NCI-H2227 treated with DMSO at 0.1 percent for 48 hours (cell line): ENCODE results near the gene XRRA1.
"Not testable (repeated sequence)": the region's sequence is repeated elsewhere in the genome, so short reads cannot be mapped to it uniquely, and the experiment has no call there.

Experiments used
- DNase-seq: peaks from one replicate; lab custom pipeline; 2025; lab: John Stamatoyannopoulos, UW

Gene XRRA1

GRCh38 chr11:74826901-74827300 lies 122.0 kb downstream of the XRRA1 start:
- DNase-seq: no peak

GRCh38 chr11:74825596-74825995 lies 123.3 kb downstream of the XRRA1 start:
- DNase-seq: not testable (repeated sequence)

DNA sequence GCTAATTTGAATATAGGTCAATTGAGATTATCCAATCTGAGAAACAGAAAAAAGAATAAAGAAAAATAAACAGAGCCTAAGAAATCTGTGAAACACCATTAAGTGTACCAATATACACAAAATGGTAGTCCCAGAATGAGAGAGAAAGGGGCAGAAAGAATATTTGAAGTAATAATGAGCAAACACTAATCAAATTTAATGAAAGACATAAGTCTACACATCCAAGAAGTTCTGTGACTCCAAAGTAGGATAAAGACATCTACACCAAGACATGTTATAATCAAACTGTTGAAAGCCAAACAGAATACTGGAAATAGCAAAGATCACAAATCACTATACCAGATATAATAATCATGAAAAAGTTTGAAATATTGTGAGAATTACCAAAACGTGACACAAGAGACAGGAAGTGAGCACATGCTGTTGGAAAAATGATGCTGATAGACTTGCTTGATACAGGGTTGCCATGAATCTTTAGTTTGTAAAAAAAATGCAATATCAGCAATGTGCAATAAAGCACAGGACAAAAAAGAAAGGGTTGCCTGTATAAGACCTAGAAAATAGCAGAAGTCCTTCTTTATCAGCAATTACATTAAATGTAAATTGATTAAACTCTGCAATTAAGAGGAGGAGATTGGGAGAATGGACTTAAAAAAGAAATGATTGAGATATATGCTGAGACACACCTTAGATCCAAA lies 124.5 kb downstream of the XRRA1 start:
- DNase-seq: no peak

DNA sequence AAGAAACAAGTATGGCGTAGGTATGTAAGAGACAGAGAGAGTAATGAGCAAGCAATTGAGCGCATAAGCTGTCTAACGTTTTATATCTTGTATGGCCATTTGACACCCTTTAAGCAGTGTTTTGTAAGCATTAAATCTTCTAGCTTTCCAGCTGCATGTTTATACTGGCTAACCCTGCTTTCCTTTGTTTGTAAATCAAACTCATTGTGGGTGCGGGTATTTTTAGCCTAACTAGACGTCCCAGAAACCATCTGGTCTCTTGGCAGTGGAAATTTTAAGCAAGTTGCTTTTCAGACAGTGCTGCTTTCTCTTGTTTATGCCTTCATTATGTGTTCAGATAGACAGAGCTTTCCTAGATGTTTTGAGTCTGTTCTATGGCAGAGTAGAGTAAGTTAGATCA lies 126.7 kb downstream of the XRRA1 start:
- DNase-seq: no peak

- no peak for DNase-seq
Measured at GRCh38 chr11:74820763-74821162, 128.1 kb downstream of the XRRA1 start.

DNA sequence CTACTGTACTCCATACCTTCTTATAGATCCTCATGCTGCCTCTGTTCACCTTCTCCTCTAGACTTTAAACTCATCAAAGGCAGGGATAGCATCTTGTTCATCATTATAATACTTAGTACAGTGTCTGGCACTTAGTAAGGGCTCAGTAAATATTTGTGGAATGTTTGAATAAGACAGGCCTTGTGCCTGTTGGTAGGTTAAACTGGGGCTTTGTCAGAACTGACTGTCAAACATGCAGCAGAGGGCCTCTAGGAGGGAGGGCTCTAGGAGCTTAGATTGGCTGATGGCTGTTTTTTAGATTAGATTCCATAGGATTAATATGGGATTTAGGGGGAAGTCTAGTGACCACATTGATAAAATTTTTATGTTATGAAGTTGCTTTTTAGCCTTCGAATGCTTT lies 129.5 kb downstream of the XRRA1 start:
- no peak for DNase-seq

DNA sequence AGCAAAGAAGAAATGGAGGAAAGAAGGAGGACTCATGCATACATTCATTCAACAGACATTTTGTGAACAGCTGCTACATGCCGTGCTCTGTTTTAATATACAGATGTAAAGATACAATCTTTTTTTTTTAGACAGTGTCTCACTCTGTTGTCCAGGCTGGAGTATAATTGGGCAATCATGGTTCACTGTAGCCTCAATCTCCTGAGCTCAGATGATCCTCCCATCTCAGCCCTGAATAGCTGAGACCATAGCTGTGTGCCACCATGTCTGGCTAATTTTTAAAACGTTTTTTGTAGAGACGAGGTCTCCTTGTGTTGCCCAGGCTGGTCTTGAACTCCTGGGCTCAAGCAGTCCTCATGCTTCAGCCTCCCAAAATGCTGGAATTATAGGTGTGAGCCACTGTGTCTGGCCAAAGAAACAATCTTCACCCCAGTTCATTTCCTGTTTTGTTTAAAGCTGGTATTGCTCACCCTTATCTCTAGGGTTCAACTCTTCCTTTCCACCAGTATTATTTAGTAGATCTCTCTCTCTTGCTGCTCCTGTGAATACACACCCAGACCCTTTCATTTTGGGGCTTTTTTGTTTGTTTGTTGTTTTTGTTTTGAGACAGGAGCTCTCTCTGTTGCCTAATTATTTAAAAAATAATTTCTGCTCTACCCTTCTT lies 130.5 kb downstream of the XRRA1 start:
- DNase-seq: no peak

GRCh38 chr11:74816664-74817063 lies 132.2 kb downstream of the XRRA1 start:
- DNase-seq: no peak

GRCh38 chr11:74815966-74816365 lies 132.9 kb downstream of the XRRA1 start:
- no peak for DNase-seq

- DNase-seq: no peak
Measured at GRCh38 chr11:74809801-74810200, 139.1 kb downstream of the XRRA1 start.

GRCh38 chr11:74806267-74806666 lies 142.6 kb downstream of the XRRA1 start:
- no peak for DNase-seq

- DNase-seq: no peak
Measured at GRCh38 chr11:74791333-74792100, 157.4 kb downstream of the XRRA1 start.
